Esophagus muscularis mucosa (tissue), 4 donors: ENCODE measurements around the gene MXI1.

ENCODE experiments used
- EP300 ChIP-seq: sonication (generic); formaldehyde crosslinking; IDR thresholded peaks from one replicate; pipeline ENCODE4 v1.6.1; 2017; ENCODE audit warnings: antibody characterized with exemption
- POLR2A ChIP-seq: fragments of 450-650 bp; IDR thresholded peaks from one replicate; pipeline ENCODE4 v1.6.1; 2017; ENCODE audit warnings: antibody characterized with exemption, moderate library complexity, mild to moderate bottlenecking, low read depth
- TF ChIP-seq, protein P1 (sequence below), 3 experiments: fragments of 200-600 bp in 2 of 3; fragments of 450-650 bp in 1 of 3; sonication (generic) in 2 of 3; IDR thresholded peaks; one replicate each; pipeline ENCODE4 v1.5.1; 2017 to 2019; ENCODE audit warnings: antibody characterized with exemption in 3 of 3, mild to moderate bottlenecking in 2 of 3, moderate library complexity in 1 of 3

DNA sequence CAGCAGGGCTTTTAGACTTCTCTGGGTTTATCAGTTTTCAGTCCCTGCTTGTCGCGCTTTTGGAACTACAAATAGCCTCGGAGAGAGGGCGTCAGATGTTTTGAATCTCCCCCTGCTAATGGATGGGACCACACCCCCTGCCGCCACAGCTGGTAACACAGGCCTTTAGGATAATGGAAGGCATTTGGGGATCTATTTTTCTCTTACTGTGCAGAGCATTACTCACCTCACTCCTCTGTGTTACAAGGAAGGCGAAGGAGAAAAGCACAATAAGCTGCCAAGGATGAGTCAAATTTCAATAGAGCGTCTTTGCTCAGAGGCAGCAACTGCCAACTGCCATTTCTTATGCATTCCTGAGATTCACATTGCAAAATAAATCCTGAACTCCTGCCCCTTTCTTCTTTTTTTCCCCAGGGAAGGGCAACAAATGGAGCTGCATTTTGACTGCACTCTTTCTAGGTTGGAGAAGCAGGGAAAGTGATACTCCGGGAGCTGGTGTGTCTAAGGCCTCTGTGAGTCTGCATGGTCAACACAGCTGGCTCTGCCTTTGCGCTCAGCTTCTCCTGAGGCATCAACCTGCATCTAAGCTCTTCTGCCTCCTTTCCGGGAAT lies 128.8 kb downstream of the MXI1 start:
- TF ChIP-seq, protein P1, sequence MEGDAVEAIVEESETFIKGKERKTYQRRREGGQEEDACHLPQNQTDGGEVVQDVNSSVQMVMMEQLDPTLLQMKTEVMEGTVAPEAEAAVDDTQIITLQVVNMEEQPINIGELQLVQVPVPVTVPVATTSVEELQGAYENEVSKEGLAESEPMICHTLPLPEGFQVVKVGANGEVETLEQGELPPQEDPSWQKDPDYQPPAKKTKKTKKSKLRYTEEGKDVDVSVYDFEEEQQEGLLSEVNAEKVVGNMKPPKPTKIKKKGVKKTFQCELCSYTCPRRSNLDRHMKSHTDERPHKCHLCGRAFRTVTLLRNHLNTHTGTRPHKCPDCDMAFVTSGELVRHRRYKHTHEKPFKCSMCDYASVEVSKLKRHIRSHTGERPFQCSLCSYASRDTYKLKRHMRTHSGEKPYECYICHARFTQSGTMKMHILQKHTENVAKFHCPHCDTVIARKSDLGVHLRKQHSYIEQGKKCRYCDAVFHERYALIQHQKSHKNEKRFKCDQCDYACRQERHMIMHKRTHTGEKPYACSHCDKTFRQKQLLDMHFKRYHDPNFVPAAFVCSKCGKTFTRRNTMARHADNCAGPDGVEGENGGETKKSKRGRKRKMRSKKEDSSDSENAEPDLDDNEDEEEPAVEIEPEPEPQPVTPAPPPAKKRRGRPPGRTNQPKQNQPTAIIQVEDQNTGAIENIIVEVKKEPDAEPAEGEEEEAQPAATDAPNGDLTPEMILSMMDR (IDR thresholded peaks at IDR 0.05) = no peak
- TF ChIP-seq POLR2A (no peak), EP300 (no peak)
